ENCODE results near the gene AVPI1.
A peak's percentile ranks its signal among the peaks of the same experiment; 100 is the strongest.
"Not testable (repeated sequence)": the region's sequence is repeated elsewhere in the genome, so short reads cannot be mapped to it uniquely, and the experiment has no call there.

AVPI1 gene

GRCh38 chr10:97686301-97686961 lies 610 bp downstream of the AVPI1 start:
- DNase-seq (ENCODE audit: low spot score) (no peak), ATAC-seq (ENCODE audit: low read depth) (peak; percentile 0; the same call in 1 of the 3 replicates)
- Histone ChIP-seq H3K36me3 (ENCODE audit: low read depth) (peaks cover 41% of the 10 kb centered on the region), H3K27ac (ENCODE audit: poor library complexity, severe bottlenecking) (peak overlapping the region; percentile 86), H3K4me3 (ENCODE audit: severe bottlenecking) (peak overlapping the region; percentile 72), H3K4me1 (ENCODE audit: insufficient read depth, poor library complexity, severe bottlenecking) (peaks cover 42% of the 10 kb centered on the region), H3K9me3 (ENCODE audit: severe bottlenecking) (no peaks in the 10 kb centered on the region), H3K27me3 (ENCODE audit: insufficient read depth, poor library complexity, severe bottlenecking) (no peaks in the 10 kb centered on the region)
- no peak for TF ChIP-seq CTCF (IDR thresholded peaks at IDR 0.05; ENCODE audit: poor library complexity, severe bottlenecking)

- ATAC-seq (ENCODE audit: low read depth) (peak; percentile 33), DNase-seq (ENCODE audit: low spot score) (peak; percentile 74)
- Histone ChIP-seq H3K36me3 (ENCODE audit: low read depth) (peaks cover 51% of the 10 kb centered on the region), H3K27ac (ENCODE audit: poor library complexity, severe bottlenecking) (peak overlapping the region; percentile 86), H3K4me1 (ENCODE audit: insufficient read depth, poor library complexity, severe bottlenecking) (peaks cover 38% of the 10 kb centered on the region), H3K27me3 (ENCODE audit: insufficient read depth, poor library complexity, severe bottlenecking) (no peaks in the 10 kb centered on the region), H3K4me3 (ENCODE audit: severe bottlenecking) (peak overlapping the region; percentile 72), H3K9me3 (ENCODE audit: severe bottlenecking) (no peaks in the 10 kb centered on the region)
- peak; percentile 42 for TF ChIP-seq CTCF (IDR thresholded peaks at IDR 0.05; ENCODE audit: poor library complexity, severe bottlenecking)
Observed at GRCh38 chr10:97685395-97685958, 1.6 kb downstream of the AVPI1 start.

GRCh38 chr10:97684866-97685394 lies 2.1 kb downstream of the AVPI1 start:
- TF ChIP-seq CTCF (IDR thresholded peaks at IDR 0.05; ENCODE audit: poor library complexity, severe bottlenecking) = no peak
- Histone ChIP-seq H3K9me3 (ENCODE audit: severe bottlenecking) (no peaks in the 10 kb centered on the region), H3K4me3 (ENCODE audit: severe bottlenecking) (peak overlapping the region; percentile 72), H3K36me3 (ENCODE audit: low read depth) (peaks cover 56% of the 10 kb centered on the region), H3K4me1 (ENCODE audit: insufficient read depth, poor library complexity, severe bottlenecking) (peaks cover 33% of the 10 kb centered on the region), H3K27ac (ENCODE audit: poor library complexity, severe bottlenecking) (peak overlapping the region; percentile 86), H3K27me3 (ENCODE audit: insufficient read depth, poor library complexity, severe bottlenecking) (no peaks in the 10 kb centered on the region)
- DNase-seq (ENCODE audit: low spot score) (no peak), ATAC-seq (ENCODE audit: low read depth) (no peak)

- Histone ChIP-seq H3K4me3 (ENCODE audit: severe bottlenecking) (peak overlapping the region; percentile 72), H3K27ac (ENCODE audit: poor library complexity, severe bottlenecking) (peak overlapping the region; percentile 86), H3K36me3 (ENCODE audit: low read depth) (peaks cover 62% of the 10 kb centered on the region), H3K4me1 (ENCODE audit: insufficient read depth, poor library complexity, severe bottlenecking) (peaks cover 28% of the 10 kb centered on the region)
- DNase-seq (ENCODE audit: low spot score); ATAC-seq (ENCODE audit: low read depth); H3K27me3 ChIP-seq (ENCODE audit: insufficient read depth, poor library complexity, severe bottlenecking); H3K9me3 ChIP-seq (ENCODE audit: severe bottlenecking): not testable (repeated sequence)
Observed at GRCh38 chr10:97684368-97684713, 2.7 kb downstream of the AVPI1 start.

- Histone ChIP-seq H3K9me3 (ENCODE audit: severe bottlenecking) (no peaks in the 10 kb centered on the region), H3K36me3 (ENCODE audit: low read depth) (peaks cover 66% of the 10 kb centered on the region), H3K4me1 (ENCODE audit: insufficient read depth, poor library complexity, severe bottlenecking) (peaks cover 23% of the 10 kb centered on the region), H3K4me3 (ENCODE audit: severe bottlenecking) (peak overlapping the region; percentile 72), H3K27ac (ENCODE audit: poor library complexity, severe bottlenecking) (peak overlapping the region; percentile 86), H3K27me3 (ENCODE audit: insufficient read depth, poor library complexity, severe bottlenecking) (no peaks in the 10 kb centered on the region)
- ATAC-seq (ENCODE audit: low read depth) = peak; percentile 4; the same call in 2 of the 3 replicates
- TF ChIP-seq CTCF (IDR thresholded peaks at IDR 0.05; ENCODE audit: poor library complexity, severe bottlenecking) = no peak
- no peak for DNase-seq (ENCODE audit: low spot score)
Observed at GRCh38 chr10:97683556-97684367, 3.3 kb downstream of the AVPI1 start.
